Measurements from ENCODE around the gene ASPA. TPM values are rescaled to one million over a fixed set of nuclear protein-coding genes. Genes with fewer than 3 reads are reported as not detected.

ASPA gene
- total RNA-seq, 1 experiment from 2014 or later, result 0.04 TPM

DNA sequence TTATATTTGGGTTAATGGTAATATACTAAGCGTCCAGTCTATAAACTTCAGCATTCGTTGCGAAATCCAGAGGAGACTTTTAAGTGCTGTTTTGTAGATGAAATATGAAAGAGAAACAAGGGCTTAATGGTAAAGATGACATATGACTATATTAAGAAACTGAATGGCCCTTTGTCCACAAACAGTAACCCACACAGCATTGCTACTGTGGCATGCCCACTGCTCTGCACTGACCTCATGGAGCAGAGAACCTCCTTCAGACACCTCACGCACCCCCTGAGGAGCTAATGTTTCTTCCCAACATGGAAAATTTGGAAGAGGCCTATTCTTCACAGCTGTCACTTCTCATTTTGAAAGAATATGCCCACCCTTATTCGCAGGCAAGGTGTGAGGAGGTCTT lies 26.7 kb downstream of the ASPA start:
- DNase-seq (ENCODE audit: low spot score) (no peak), ATAC-seq (no peak)
- Mint-ChIP-seq H3K4me3 (no peak overlapping the region), H3K27me3 (ENCODE audit: low read depth) (no peaks in the 10 kb centered on the region), H3K9me3 (peaks cover 9% of the 10 kb centered on the region), H3K27ac (no peak overlapping the region), H3K36me3 (peaks cover 16% of the 10 kb centered on the region), H3K4me1 (peaks cover 25% of the 10 kb centered on the region)
- ChIA-PET POLR2A (interaction anchor here (0.5 kb wide), 1 partner anchor 1244 kb away, joined by 4 read pairs; no protein-coding TSS in a partner anchor), CTCF (interaction anchor here (0.6 kb wide), 1 partner anchor 15 kb away, joined by 5 read pairs; no protein-coding TSS in a partner anchor)
- no peak for TF ChIP-seq MAX (CRISPR knock-in tag; IDR thresholded peaks at IDR 0.05)
- no peak for TF ChIP-seq PRRX2 (CRISPR knock-in tag; IDR thresholded peaks at IDR 0.05)
- TF ChIP-seq ZNF512 (CRISPR knock-in tag; IDR thresholded peaks at IDR 0.05; ENCODE audit: borderline replicate concordance), result no peak
- TF ChIP-seq TCF7 (CRISPR knock-in tag; IDR thresholded peaks at IDR 0.05; ENCODE audit: low read depth), result no peak
- no peak for TF ChIP-seq IRF2 (CRISPR knock-in tag; IDR thresholded peaks at IDR 0.05; ENCODE audit: borderline replicate concordance, low read depth)

DNA sequence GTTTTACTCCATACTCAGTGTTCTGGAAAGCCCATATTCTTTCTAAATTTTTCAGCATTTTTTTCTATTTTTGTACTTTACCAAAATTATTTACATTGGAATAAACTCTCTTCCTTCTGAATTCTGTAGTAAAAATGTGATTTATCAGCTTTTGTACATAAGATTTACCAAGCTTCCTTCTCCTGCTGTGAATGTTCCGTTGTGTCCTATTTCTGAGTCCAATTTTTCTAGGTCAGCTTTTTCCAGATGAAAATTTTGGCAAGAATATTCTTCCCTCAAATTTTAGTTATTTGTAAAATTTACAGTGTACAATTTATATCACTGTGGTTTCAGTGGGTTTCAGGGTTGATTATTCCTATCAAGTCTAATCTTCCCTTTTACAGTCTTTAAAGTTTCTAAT lies 27.5 kb downstream of the ASPA start:
- DNase-seq (ENCODE audit: low spot score) (no peak), ATAC-seq (no peak)
- no peak overlapping the region for H3K4me3 Mint-ChIP-seq
- peaks cover 17% of the 10 kb centered on the region for H3K4me1 Mint-ChIP-seq
- no peaks in the 10 kb centered on the region for H3K27me3 Mint-ChIP-seq (ENCODE audit: low read depth)
- ChIA-PET POLR2A (no interaction called here), CTCF (no interaction called here)
- peaks cover 16% of the 10 kb centered on the region for H3K36me3 Mint-ChIP-seq
- TF ChIP-seq SP1 (CRISPR knock-in tag; conservative IDR thresholded peaks at IDR 0.05), result no peak
- TF ChIP-seq AR (CRISPR knock-in tag; IDR thresholded peaks at IDR 0.05), result no peak
- TF ChIP-seq RELA (CRISPR knock-in tag; IDR thresholded peaks at IDR 0.05; ENCODE audit: borderline replicate concordance), result no peak
- no peak for TF ChIP-seq SOX15 (CRISPR knock-in tag; IDR thresholded peaks at IDR 0.05)
- no peak for TF ChIP-seq GABPB1 (CRISPR knock-in tag; IDR thresholded peaks at IDR 0.05)
- TF ChIP-seq ZNF423 (CRISPR knock-in tag; IDR thresholded peaks at IDR 0.05), result no peak
- TF ChIP-seq TEAD4 (CRISPR knock-in tag; IDR thresholded peaks at IDR 0.05), result no peak
- TF ChIP-seq OVOL2 (CRISPR knock-in tag; IDR thresholded peaks at IDR 0.05; ENCODE audit: borderline replicate concordance), result no peak
- TF ChIP-seq NFE2L1 (CRISPR knock-in tag; IDR thresholded peaks at IDR 0.05), result no peak
- no peak for TF ChIP-seq ZNF121 (CRISPR knock-in tag; IDR thresholded peaks at IDR 0.05)
- TF ChIP-seq NR1H2 (CRISPR knock-in tag; IDR thresholded peaks at IDR 0.05), result no peak
- no peak for TF ChIP-seq MAX (CRISPR knock-in tag; IDR thresholded peaks at IDR 0.05)
- no peak for TF ChIP-seq IRF1 (CRISPR knock-in tag; IDR thresholded peaks at IDR 0.05)
- TF ChIP-seq, protein P1, sequence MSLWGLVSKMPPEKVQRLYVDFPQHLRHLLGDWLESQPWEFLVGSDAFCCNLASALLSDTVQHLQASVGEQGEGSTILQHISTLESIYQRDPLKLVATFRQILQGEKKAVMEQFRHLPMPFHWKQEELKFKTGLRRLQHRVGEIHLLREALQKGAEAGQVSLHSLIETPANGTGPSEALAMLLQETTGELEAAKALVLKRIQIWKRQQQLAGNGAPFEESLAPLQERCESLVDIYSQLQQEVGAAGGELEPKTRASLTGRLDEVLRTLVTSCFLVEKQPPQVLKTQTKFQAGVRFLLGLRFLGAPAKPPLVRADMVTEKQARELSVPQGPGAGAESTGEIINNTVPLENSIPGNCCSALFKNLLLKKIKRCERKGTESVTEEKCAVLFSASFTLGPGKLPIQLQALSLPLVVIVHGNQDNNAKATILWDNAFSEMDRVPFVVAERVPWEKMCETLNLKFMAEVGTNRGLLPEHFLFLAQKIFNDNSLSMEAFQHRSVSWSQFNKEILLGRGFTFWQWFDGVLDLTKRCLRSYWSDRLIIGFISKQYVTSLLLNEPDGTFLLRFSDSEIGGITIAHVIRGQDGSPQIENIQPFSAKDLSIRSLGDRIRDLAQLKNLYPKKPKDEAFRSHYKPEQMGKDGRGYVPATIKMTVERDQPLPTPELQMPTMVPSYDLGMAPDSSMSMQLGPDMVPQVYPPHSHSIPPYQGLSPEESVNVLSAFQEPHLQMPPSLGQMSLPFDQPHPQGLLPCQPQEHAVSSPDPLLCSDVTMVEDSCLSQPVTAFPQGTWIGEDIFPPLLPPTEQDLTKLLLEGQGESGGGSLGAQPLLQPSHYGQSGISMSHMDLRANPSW (CRISPR knock-in tag; conservative IDR thresholded peaks at IDR 0.05; ENCODE audit: low read depth), result no peak
- TF ChIP-seq, protein P2, sequence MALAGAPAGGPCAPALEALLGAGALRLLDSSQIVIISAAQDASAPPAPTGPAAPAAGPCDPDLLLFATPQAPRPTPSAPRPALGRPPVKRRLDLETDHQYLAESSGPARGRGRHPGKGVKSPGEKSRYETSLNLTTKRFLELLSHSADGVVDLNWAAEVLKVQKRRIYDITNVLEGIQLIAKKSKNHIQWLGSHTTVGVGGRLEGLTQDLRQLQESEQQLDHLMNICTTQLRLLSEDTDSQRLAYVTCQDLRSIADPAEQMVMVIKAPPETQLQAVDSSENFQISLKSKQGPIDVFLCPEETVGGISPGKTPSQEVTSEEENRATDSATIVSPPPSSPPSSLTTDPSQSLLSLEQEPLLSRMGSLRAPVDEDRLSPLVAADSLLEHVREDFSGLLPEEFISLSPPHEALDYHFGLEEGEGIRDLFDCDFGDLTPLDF (CRISPR knock-in tag; IDR thresholded peaks at IDR 0.05), result no peak
- TF ChIP-seq, protein P3, sequence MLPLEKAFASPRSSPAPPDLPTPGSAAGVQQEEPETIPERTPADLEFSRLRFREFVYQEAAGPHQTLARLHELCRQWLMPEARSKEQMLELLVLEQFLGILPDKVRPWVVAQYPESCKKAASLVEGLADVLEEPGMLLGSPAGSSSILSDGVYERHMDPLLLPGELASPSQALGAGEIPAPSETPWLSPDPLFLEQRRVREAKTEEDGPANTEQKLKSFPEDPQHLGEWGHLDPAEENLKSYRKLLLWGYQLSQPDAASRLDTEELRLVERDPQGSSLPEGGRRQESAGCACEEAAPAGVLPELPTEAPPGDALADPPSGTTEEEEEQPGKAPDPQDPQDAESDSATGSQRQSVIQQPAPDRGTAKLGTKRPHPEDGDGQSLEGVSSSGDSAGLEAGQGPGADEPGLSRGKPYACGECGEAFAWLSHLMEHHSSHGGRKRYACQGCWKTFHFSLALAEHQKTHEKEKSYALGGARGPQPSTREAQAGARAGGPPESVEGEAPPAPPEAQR (CRISPR knock-in tag; IDR thresholded peaks at IDR 0.05), result no peak
- H3K9me3 Mint-ChIP-seq, result peaks cover 9% of the 10 kb centered on the region
- no peak overlapping the region for H3K27ac Mint-ChIP-seq

All from WTC11 (cell line).